Skeletal muscle satellite cell (primary cell): ENCODE measurements around the gene DAB2. TPM values are rescaled to one million over a fixed set of nuclear protein-coding genes. Genes with fewer than 3 reads are reported as not detected.
A peak's percentile ranks its signal among the peaks of the same experiment; 100 is the strongest.

Experiments
- H3K27me3 ChIP-seq: 2 replicates; pipeline ENCODE4 v1.7.0; 2013; ENCODE audit warnings: low read length; ENCODE audit not compliant: control insufficient read depth, insufficient read depth
- H3K36me3 ChIP-seq: 2 replicates; pipeline ENCODE4 v1.7.0; 2013; ENCODE audit warnings: mild to moderate bottlenecking, control low read depth, low read length; ENCODE audit not compliant: insufficient read depth
- H3K4me1 ChIP-seq: 2 replicates; pipeline ENCODE4 v1.7.0; 2013; ENCODE audit warnings: low read length; ENCODE audit not compliant: control insufficient read depth, insufficient read depth
- H3K4me2 ChIP-seq: 2 replicates; pipeline ENCODE4 v1.7.0; 2013; ENCODE audit warnings: mild to moderate bottlenecking, low read length
- H3K4me3 ChIP-seq: 2 replicates; pipeline ENCODE4 v1.7.0; 2013; ENCODE audit warnings: low read length
- H3K9ac ChIP-seq: 2 replicates; pipeline ENCODE4 v1.7.0; 2013; ENCODE audit warnings: mild to moderate bottlenecking, low read depth, low read length, moderate library complexity
- H3K9me3 ChIP-seq: replicated peaks from 2 replicates; pipeline ENCODE4 v1.7.0; 2013; ENCODE audit warnings: mild to moderate bottlenecking, control low read depth, low read length
- total RNA-seq: library from RNA; depleted of rRNA; stranded (reverse); fragments of >200 nt; gene quantifications from 2 replicates; pipeline ENCODE4 v1.2.3, GENCODE V29; 2012; rRNA removed

The DAB2 gene
- 46.9 and 53.5 TPM in 2 replicates for total RNA-seq

- Histone ChIP-seq H3K9ac (peak within 1 kb of the TSS; percentile 95), H3K4me2 (peak within 1 kb of the TSS; percentile 79), H3K4me3 (peak within 1 kb of the TSS; percentile 84), H3K27me3 (no peaks in the 10 kb centered on the region), H3K9me3 (no peaks in the 10 kb centered on the region), H3K4me1 (peaks cover 58% of the 10 kb centered on the region), H3K36me3 (peaks cover 4% of the 10 kb centered on the region)
These were observed at the start of gene DAB2 for GRCh38 chr5:39424736-39425637. Gene DAB2 (minus strand): TSS chr5:39424980. CDS start chr5:39394320, 30,660 bp downstream.

- peaks cover 37% of the 10 kb centered on the region for H3K4me1 ChIP-seq
These were observed 48.5 kb upstream of the DAB2 start for GRCh38 chr5:39473156-39473775.

GRCh38 chr5:39471836-39472508, 47.2 kb upstream of the DAB2 start:
- Histone ChIP-seq H3K4me1 (peaks cover 34% of the 10 kb centered on the region), H3K4me3 (no peak overlapping the region)

More at GRCh38 chr5:39473156-39473775, 48.5 kb upstream of the DAB2 start:
- no peaks in the 10 kb centered on the region for H3K9me3 ChIP-seq
- no peak overlapping the region for H3K9ac ChIP-seq
- no peaks in the 10 kb centered on the region for H3K36me3 ChIP-seq
- H3K4me2 ChIP-seq, result no peak overlapping the region
- no peak overlapping the region for H3K4me3 ChIP-seq
- no peaks in the 10 kb centered on the region for H3K27me3 ChIP-seq

GRCh38 chr5:39470811-39471210, 46.0 kb upstream of the DAB2 start:
- H3K4me3 ChIP-seq, result no peak overlapping the region
- peaks cover 24% of the 10 kb centered on the region for H3K4me1 ChIP-seq
- no peaks in the 10 kb centered on the region for H3K36me3 ChIP-seq

More at GRCh38 chr5:39471836-39472508, 47.2 kb upstream of the DAB2 start:
- H3K9ac ChIP-seq, result no peak overlapping the region
- no peaks in the 10 kb centered on the region for H3K27me3 ChIP-seq
- no peak overlapping the region for H3K4me2 ChIP-seq
- no peaks in the 10 kb centered on the region for H3K9me3 ChIP-seq
- H3K36me3 ChIP-seq, result no peaks in the 10 kb centered on the region

GRCh38 chr5:39469777-39470415, 45.1 kb upstream of the DAB2 start:
- no peaks in the 10 kb centered on the region for H3K27me3 ChIP-seq
- no peak overlapping the region for H3K4me2 ChIP-seq
- peaks cover 16% of the 10 kb centered on the region for H3K4me1 ChIP-seq
- no peaks in the 10 kb centered on the region for H3K36me3 ChIP-seq
- H3K9me3 ChIP-seq, result no peaks in the 10 kb centered on the region
- H3K9ac ChIP-seq, result no peak overlapping the region
- H3K4me3 ChIP-seq, result no peak overlapping the region

More at GRCh38 chr5:39470811-39471210, 46.0 kb upstream of the DAB2 start:
- Histone ChIP-seq H3K4me2 (no peak overlapping the region), H3K27me3 (no peaks in the 10 kb centered on the region), H3K9me3 (no peaks in the 10 kb centered on the region), H3K9ac (no peak overlapping the region)

- Histone ChIP-seq H3K9ac (no peak overlapping the region), H3K9me3 (no peaks in the 10 kb centered on the region), H3K4me2 (no peak overlapping the region), H3K4me1 (peaks cover 15% of the 10 kb centered on the region), H3K4me3 (no peak overlapping the region), H3K36me3 (no peaks in the 10 kb centered on the region), H3K27me3 (no peaks in the 10 kb centered on the region)
These were observed 44.4 kb upstream of the DAB2 start for GRCh38 chr5:39469176-39469575.

- no peaks in the 10 kb centered on the region for H3K36me3 ChIP-seq
- no peak overlapping the region for H3K4me2 ChIP-seq
- H3K4me1 ChIP-seq, result no peaks in the 10 kb centered on the region
- no peaks in the 10 kb centered on the region for H3K27me3 ChIP-seq
- no peak overlapping the region for H3K9ac ChIP-seq
- H3K4me3 ChIP-seq, result no peak overlapping the region
- H3K9me3 ChIP-seq, result no peaks in the 10 kb centered on the region
These were observed 42.1 kb upstream of the DAB2 start for GRCh38 chr5:39466846-39467245.

GRCh38 chr5:39465843-39466242, 41.1 kb upstream of the DAB2 start:
- Histone ChIP-seq H3K9me3 (no peaks in the 10 kb centered on the region), H3K4me1 (no peaks in the 10 kb centered on the region), H3K4me2 (no peak overlapping the region), H3K9ac (no peak overlapping the region), H3K4me3 (no peak overlapping the region), H3K27me3 (no peaks in the 10 kb centered on the region), H3K36me3 (no peaks in the 10 kb centered on the region)

- Histone ChIP-seq H3K4me1 (no peaks in the 10 kb centered on the region), H3K36me3 (no peaks in the 10 kb centered on the region), H3K27me3 (no peaks in the 10 kb centered on the region), H3K9ac (no peak overlapping the region), H3K9me3 (no peaks in the 10 kb centered on the region), H3K4me2 (no peak overlapping the region), H3K4me3 (no peak overlapping the region)
These were observed 40.3 kb upstream of the DAB2 start for GRCh38 chr5:39465097-39465496.

GRCh38 chr5:39464088-39464487, 39.3 kb upstream of the DAB2 start:
- Histone ChIP-seq H3K9ac (no peak overlapping the region), H3K27me3 (no peaks in the 10 kb centered on the region), H3K4me2 (no peak overlapping the region), H3K9me3 (no peaks in the 10 kb centered on the region), H3K36me3 (no peaks in the 10 kb centered on the region), H3K4me3 (no peak overlapping the region), H3K4me1 (no peaks in the 10 kb centered on the region)

- Histone ChIP-seq H3K9me3 (no peaks in the 10 kb centered on the region), H3K9ac (no peak overlapping the region), H3K4me1 (no peaks in the 10 kb centered on the region), H3K36me3 (no peaks in the 10 kb centered on the region), H3K4me3 (no peak overlapping the region), H3K27me3 (no peaks in the 10 kb centered on the region), H3K4me2 (no peak overlapping the region)
These were observed 37.4 kb upstream of the DAB2 start for GRCh38 chr5:39462211-39462610.
